ENCODE measurements around the gene RRP15.

RRP15 gene

DNA sequence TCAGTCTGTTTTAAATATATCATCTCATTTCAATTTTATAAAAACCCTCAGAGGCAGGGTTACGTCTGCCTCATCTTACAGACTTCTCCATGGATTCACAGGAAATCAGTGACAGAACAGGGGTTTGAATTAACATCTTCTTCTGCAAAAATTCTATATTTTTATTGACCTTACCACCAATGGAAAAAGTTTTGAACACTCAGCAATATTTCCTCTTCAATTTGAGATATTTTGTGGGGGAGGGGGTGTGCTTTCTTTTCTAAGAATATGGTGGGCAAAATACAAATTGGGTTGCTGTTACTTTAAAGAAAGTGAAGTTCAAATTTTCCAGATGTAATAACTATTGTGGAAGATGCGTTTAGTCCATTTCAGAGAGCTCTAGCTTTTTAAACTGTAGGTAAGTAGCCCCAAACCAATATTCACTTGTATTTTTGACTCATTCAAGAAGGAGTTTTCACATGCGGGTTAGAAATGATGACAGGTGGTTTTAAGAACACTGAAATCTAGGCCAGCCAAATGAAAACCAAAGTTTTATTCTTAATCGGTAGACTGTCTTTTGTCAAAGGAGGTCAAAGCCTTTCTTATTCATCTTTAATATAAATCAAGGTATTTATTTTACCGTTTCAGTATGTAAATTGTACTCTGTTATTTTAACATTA lies 77.5 kb downstream of the RRP15 start:
- DNase-seq (ENCODE audit: low read depth): no peak

GRCh38 chr1:218363141-218363540 lies 78.0 kb downstream of the RRP15 start:
- no peak for DNase-seq (ENCODE audit: low read depth)

DNA sequence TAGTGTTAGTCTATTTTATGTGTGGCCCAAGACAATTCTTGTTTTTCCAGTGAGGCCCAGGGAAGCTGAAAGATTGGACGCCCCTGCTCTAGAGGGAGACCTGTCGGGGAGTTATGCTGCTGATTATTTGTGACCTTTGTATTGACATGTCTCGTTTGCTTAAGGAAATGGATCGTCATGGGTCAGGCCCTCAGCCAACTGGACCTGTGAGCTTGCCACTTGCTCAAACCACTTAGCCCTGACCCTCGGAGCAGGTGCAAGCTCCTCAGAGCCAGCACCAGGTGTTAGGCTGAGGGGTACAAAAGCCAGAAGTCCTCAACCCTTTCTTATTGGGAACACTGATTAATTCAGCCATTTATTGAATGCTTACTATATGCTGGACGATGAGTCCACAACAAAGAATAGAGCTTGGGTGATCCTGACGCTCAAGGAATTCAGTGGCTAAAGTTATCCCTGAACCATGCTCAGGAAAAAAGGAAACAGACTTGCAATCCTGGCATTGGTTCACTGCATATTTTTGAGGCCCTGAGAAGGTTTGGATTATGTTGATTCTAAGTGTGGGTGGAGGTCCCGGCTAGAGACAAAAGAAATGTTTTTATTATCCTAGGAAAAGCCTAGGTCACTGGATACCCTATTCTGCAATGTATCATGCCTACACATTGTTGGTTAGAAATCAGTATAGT lies 79.1 kb downstream of the RRP15 start:
- DNase-seq (ENCODE audit: low read depth): no peak

DNA sequence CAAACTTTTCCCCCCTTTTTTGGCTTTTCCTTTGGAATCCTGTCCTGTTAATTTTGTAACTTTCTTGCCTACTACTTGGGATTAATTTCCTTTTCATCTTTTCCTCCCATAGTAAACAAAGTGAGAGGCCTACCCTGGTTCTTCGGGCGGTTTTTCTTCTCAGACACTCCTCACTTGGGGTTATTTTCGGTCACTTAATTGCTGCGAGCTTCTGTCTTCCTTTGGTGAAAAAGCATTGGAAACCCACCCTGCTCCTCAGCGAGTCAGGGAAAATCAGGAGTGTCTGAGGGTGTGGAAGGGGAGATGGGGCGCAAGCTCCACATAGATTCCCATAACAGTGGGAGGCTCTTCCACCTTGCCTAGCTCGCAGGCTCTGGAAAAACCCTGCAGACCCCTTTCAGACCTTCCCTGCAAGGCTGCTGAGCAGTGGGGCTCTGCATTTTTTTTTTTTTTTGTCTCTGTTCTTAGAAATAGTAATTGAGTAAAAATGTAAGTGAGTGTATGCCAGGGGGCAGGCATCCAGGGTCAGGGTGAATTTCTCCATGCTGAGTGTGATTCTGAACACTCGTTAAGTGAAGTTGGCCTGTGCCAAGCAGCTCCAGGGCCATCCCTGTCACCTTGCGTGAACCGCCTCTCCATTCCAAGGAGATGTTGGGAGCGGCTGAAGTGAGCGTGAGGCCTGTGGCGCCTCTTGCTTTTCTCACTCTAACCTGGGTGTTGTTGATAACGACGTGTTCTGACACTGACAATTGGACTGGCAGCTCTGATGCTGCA lies 80.3 kb downstream of the RRP15 start:
- DNase-seq (ENCODE audit: low read depth): no peak

- DNase-seq (ENCODE audit: low read depth): no peak
Measured at GRCh38 chr1:218366322-218367052, 81.4 kb downstream of the RRP15 start.

GRCh38 chr1:218367118-218367517 lies 82.0 kb downstream of the RRP15 start:
- DNase-seq (ENCODE audit: low read depth): no peak

DNA sequence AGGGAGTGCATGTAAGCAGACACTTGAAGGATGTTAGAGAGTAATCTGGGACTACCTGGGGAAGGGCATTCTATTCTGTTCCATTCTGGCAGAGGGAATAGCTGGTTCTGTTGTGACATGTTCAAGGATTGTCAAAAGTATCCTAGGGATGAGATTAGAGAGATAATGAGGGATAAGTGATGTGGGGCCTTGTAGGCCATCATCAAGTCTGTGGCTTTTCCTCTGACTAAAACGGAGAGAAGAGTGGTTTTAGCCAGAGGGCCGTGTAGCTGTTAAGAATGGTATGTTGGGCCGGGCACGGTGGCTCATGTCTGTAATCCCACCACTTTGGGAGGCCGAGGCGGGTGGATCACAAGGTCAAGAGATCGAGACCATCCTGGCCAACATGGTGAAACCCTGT lies 83.6 kb downstream of the RRP15 start:
- DNase-seq (ENCODE audit: low read depth): no peak

DNA sequence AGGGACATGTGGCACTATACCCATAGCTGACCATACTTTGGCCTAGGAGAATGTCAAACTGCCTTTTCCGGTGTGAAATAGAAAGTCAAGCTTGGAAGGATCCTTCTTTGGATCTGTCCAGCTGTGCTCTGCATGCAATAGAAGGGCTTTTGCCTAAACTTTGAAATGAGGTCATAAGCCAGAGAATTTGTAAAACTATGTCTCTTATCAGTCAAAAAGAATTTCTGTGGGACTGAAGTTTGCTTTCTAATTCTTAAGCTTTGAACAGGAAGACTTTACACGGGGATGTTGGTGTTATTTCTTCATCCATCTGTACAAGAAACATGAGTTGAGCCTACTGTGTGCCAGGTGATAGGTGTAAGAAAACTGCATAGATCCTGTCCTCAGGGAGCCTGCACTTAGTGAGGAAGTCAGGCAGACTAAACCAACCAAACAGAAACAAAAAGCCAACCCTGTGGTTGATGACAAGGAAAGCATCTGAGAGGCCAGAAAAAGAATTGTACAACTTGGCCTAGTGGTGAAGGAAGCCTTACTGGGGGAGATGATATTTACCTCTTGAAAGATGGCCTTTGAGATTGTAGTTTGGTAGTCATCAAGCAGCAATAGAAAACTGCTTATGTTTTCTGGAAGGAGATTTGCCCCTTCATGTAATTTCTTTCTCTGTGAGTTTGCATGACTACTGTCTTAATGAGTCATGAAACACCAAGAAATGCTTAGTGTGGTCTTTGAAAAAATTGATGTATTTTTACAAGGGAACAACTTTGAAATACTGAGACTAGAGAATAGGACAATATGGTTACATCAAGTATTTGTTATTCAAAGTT lies 84.8 kb downstream of the RRP15 start:
- DNase-seq (ENCODE audit: low read depth): no peak

DNA sequence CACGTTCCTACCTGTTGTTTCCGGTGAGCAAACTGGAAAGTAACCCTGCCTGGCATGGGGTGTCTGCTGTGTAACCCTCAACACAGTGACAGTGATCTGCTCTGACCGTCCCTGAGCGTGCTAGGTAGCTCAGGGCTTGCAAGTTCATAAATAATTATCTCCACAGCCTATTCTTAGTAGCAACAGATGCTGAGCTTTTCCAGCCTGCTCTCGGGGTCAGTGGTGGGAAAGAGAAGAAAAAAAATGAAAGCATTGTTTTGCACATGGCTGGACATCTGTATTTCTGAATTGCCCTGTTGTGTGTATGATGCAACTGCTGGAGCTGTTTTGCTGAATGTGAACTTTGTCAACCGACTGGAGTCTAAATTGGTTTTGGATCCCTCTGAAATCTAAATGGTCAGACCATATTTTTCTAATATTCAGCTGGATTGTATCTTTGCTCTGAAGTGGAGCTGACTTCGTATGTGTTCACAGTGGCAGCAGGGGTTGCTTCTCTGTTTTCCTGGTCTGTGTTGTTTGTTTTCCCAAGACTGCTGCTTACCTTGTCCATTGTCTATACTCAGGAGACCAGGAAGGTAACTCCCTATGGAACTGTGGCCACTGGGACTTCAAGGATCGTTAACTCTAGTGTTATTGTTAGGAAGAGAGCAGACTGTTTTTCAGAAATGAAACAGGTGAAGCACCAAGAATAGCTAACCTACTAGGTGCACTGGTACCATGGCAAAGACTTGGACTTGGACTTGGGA lies 87.0 kb downstream of the RRP15 start:
- no peak for DNase-seq (ENCODE audit: low read depth)

GRCh38 chr1:218374401-218375353 lies 89.6 kb downstream of the RRP15 start:
- no peak for DNase-seq (ENCODE audit: low read depth)

DNA sequence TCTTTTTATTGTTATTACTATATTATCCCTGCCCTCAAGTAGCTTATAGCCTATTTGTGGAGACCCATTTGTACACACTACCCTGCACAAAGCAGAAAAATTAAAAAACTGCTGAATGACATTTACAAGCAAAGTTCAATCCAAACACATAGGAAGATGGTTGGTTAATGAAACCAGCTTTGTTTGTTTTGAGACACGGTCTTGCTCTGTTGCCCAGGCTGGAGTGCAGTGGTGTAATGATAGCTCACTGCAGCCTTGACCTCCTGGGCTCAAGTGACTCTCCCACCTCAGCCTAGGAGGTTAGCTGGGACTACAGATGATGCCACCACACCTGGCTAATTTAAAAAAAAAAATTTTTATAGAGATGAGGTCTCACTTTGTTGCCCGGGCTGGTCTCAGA lies 91.6 kb downstream of the RRP15 start:
- no peak for DNase-seq (ENCODE audit: low read depth)

GRCh38 chr1:218377143-218377660 lies 92.1 kb downstream of the RRP15 start:
- DNase-seq (ENCODE audit: low read depth): peak; percentile 11

- no peak for DNase-seq (ENCODE audit: low read depth)
Measured at GRCh38 chr1:218380125-218380977, 95.3 kb downstream of the RRP15 start.

GRCh38 chr1:218382261-218382660 lies 97.2 kb downstream of the RRP15 start:
- no peak for DNase-seq (ENCODE audit: low read depth)

GRCh38 chr1:218383051-218383450 lies 98.0 kb downstream of the RRP15 start:
- DNase-seq (ENCODE audit: low read depth): no peak

- no peak for DNase-seq (ENCODE audit: low read depth)
Measured at GRCh38 chr1:218383681-218384080, 98.6 kb downstream of the RRP15 start.

GRCh38 chr1:218384581-218384993 lies 99.5 kb downstream of the RRP15 start:
- DNase-seq (ENCODE audit: low read depth): no peak
